Upper lobe of left lung (tissue), 4 donors: ENCODE results near the gene DHFR.

Experiments used
- EP300 ChIP-seq, 4 donors: sonication (generic); formaldehyde crosslinking; IDR thresholded peaks; one replicate each; pipeline ENCODE4 v1.5.1; 2017; ENCODE audit warnings: antibody characterized with exemption in 4 of 4, control low read depth in 2 of 4
- POLR2A ChIP-seq, 4 donors: fragments of 450-650 bp; IDR thresholded peaks; one replicate each; pipeline ENCODE4 v1.5.1; 2016 to 2017; ENCODE audit warnings: antibody characterized with exemption in 4 of 4, mild to moderate bottlenecking in 2 of 4
- POLR2AphosphoS5 ChIP-seq, 2 donors: sonication (generic); formaldehyde crosslinking; IDR thresholded peaks; one replicate each; pipeline ENCODE4 v1.5.1; 2017; ENCODE audit warnings: antibody characterized with exemption in 2 of 2
- TF ChIP-seq, protein P1 (sequence below), 6 experiments: fragments of 450-650 bp in 4 of 6; fragments of 200-600 bp in 2 of 6; sonication (generic) in 2 of 6; IDR thresholded peaks; one replicate each; pipeline ENCODE4 v1.5.1; 2016 to 2019; ENCODE audit warnings: antibody characterized with exemption in 6 of 6

GRCh38 chr5:80592761-80593160 lies 62.0 kb downstream of the DHFR start:
- TF ChIP-seq POLR2A (IDR thresholded peaks at IDR 0.05) (no peak), EP300 (IDR thresholded peaks at IDR 0.05) (no peak), POLR2AphosphoS5 (IDR thresholded peaks at IDR 0.05) (no peak)
- TF ChIP-seq, protein P1, sequence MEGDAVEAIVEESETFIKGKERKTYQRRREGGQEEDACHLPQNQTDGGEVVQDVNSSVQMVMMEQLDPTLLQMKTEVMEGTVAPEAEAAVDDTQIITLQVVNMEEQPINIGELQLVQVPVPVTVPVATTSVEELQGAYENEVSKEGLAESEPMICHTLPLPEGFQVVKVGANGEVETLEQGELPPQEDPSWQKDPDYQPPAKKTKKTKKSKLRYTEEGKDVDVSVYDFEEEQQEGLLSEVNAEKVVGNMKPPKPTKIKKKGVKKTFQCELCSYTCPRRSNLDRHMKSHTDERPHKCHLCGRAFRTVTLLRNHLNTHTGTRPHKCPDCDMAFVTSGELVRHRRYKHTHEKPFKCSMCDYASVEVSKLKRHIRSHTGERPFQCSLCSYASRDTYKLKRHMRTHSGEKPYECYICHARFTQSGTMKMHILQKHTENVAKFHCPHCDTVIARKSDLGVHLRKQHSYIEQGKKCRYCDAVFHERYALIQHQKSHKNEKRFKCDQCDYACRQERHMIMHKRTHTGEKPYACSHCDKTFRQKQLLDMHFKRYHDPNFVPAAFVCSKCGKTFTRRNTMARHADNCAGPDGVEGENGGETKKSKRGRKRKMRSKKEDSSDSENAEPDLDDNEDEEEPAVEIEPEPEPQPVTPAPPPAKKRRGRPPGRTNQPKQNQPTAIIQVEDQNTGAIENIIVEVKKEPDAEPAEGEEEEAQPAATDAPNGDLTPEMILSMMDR (IDR thresholded peaks at IDR 0.05) = no peak
